HG03060 (cell line): ENCODE data around the gene KIRREL1.

Experiments
- ATAC-seq: cut with Tn5 transposase; IDR thresholded peaks from one replicate; pipeline ENCODE4 v1.9.1; 2021; ENCODE audit warnings: low read depth, moderate number of reproducible peaks; ENCODE audit not compliant: unreplicated experiment

KIRREL1 gene

DNA sequence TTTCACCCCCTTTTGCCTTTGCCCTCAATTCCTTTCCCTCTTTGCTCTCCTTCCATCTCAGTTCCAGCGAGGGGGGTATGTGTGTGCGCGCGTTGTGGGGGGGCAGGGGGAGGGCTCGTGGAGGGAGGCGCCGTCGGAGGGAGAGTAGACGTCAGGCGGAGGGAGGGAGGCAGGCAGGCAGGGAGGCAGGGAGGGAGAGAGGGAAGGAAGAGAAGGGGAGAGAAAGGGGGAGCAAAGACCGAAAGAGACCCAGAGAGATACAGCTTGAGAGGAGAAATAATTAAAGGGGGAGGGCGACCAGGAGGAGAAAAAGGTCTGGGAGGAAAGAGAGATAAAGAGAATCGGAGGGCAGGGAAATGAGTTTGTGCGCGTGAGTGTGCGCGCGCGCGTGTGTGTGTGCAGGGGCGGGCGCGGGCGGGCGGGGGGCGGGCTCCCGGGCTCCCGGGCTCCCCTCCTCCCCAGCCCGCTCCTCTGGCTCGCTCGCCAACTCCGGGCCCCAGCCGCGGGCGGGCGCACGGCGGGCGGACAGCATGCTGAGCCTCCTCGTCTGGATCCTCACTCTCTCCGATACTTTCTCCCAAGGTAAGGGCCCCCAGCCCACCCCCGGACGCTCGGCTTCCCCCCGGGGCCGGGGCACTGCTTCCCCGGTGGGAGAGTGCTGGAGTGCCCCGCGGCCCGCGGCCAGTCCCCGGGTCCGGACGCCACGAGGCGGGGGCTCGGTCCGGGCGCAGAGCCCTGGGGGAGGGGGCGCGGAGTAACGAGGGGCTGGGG, at the start of gene KIRREL1:
KIRREL1 (plus strand) TSS at position 499 of the 771 bp plus-strand sequence; CDS start at position 531, 32 bp downstream.
- no peak for ATAC-seq

DNA sequence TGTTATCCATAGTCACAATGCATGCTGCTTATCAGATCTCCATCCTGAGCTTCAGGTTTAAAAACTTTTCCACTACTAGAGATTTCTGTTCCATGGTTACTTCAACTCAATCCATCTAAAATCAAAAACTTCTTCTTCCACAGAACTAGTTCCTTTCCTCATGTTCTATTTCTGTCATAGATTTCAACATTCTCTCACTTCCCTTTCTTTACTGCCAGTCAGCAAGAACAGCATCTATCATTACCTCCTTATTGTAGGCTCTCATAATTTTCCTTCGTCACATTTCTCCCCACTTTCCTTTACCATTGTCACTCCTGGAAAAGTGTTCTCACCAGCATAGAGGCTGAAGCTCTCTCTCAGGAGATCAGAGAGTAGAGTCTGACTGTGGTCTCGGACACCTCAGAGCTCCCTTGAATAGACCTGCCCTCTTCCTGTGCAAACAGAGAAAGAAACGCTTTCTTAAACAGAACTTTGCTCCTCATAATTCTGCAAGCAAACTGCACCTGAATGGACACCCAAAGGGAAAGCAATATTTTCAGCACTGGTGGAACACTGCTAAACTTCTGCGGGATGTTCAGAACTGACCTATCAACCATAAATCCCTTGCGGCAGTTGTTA, 48.7 kb upstream of the KIRREL1 start:
- no peak for ATAC-seq

DNA sequence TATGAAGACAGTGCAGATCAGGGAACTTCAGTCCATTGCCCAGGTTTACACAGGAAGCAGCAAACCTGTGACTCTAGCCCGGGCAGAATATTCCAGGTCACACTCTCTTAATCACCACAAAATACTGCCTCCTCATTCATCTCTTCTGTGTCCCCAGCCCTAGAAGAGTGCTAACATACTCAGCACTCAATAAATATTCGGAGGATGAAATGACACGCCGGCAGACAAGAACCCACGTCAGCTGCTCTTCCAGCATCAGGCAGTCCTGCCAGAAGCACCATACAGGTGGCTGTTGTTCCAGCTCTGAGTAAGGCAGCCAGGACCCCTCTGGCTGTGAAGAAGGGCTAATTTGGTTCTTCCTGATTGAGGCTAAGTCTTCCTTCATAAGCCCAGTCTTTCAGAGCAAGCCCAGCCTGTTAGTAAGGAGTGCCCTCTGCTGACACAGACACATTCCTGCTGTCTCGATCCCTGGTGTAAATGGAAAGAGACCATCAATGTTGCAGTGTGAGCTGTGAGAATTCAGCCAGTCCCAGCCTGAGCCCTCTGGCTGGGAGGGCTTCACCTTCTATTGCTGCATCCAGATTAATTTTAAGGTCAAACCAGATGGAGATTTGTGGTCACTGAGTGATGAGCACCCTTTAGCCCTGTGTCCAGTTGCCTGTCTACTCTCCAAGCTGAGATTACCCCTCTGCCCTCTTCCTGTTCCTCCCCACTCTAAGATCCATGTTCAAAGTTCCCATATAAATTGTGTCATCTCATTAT, 45.0 kb upstream of the KIRREL1 start:
- ATAC-seq = no peak

GRCh38 chr1:157949074-157949354, 44.4 kb upstream of the KIRREL1 start:
- no peak for ATAC-seq

DNA sequence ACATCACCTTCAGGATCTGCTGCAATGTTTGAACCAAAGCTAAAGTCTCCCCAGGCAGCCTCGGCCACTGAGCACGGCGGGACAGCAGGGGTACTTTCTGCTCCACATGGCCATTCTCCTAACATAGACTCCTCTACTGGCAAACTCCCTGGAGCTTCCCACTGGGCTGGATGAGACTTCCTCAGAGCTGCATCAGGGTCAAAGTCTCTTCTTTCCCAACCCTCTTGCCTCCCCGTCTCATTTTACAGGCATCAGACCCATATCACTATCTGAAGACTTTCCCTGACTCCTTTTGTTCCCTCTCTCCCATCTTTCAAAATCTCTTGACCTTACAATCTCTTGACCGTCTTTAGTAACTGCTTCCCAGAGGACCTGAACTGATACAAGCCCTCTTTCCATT, 42.2 kb upstream of the KIRREL1 start:
- no peak for ATAC-seq

- no peak for ATAC-seq
Measured at GRCh38 chr1:157952601-157953000, 40.8 kb upstream of the KIRREL1 start.

- ATAC-seq = no peak
Measured at GRCh38 chr1:157955221-157955620, 38.2 kb upstream of the KIRREL1 start.

DNA sequence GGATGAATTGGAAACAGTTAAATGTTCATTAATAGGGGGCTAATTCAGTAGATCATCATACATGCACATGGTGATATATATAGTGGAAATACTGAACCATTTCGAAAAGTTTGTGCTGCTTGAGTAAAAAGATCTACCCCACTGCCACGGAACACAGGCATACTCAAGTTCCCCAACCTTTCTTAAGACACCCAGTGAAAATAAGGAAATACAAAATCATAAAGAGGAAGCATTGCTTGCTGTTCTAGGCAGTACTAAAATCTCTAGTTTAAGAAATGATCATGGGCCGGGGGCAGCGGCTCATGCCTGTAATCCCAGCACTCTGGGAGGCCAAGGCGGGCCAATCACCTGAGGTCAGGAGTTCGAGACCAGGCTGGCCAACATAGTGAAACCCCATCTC, 37.6 kb upstream of the KIRREL1 start:
- ATAC-seq = no peak

- ATAC-seq = no peak
Measured at GRCh38 chr1:157956732-157957131, 36.7 kb upstream of the KIRREL1 start.

DNA sequence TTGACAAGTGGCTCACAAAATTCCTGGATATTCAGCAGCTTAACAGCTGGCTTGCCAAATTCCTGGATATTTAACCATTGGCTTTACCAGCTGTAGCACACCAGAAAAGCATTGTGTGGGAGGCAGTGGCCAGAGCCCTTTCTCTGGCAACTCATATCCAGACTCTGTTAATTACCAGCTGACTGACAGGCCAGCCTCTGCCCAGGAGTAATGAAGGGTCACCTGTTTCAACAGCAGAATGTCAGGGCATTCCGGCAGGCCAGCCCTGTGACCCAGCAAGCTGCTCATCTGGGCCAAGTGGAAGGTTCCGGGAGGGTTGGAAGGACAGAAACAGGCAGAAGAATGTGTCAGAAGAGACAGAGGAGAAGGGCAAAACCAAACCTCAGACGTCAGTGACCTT, 35.2 kb upstream of the KIRREL1 start:
- ATAC-seq = no peak

- ATAC-seq = no peak
Measured at GRCh38 chr1:157959750-157960149, 33.7 kb upstream of the KIRREL1 start.

- no peak for ATAC-seq
Measured at GRCh38 chr1:157960773-157961172, 32.7 kb upstream of the KIRREL1 start.

DNA sequence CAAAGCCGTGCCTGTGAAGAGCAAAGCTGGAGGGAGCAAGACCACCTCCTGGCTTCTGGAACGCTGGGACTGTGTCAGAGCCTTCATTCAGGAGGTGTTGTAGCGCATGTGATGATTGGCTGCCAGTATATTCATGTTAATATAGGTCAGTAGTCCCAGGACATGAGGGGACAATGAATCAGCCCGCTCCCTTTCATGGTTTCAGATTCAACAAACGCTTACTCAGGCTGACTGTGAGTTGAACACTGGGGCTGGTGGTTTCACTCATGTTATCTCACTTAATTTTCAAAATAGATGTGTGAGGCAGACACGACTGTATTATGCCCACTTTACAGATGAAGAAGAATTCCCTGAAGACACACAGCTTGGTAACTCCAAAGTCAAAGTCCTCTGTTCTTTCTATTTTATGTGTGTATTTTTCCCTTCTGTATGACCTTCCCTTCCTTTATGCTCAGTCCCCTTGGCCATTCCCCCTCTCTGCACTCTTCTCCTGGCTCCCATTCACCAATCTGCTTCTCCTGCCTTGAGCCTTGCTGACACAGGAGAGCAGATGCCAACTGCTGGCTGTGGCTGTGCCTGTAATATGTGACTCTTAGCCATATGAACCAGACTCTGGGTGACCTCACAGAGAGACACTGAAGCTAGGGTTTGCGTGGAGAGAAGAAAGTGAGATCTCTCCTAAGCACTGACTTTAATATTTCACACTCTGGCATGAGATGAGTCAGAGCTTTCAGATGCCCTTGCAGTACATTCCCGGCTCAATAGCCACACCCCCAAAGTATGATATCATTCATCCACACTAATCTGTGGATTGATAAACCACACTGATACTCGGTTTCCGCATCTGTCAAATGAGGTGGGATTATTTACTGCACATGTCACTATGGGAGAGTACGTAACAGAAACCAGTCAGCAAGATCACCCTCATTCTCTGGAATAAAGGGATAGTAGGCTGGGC, 31.4 kb upstream of the KIRREL1 start:
- peak; percentile 61 for ATAC-seq

DNA sequence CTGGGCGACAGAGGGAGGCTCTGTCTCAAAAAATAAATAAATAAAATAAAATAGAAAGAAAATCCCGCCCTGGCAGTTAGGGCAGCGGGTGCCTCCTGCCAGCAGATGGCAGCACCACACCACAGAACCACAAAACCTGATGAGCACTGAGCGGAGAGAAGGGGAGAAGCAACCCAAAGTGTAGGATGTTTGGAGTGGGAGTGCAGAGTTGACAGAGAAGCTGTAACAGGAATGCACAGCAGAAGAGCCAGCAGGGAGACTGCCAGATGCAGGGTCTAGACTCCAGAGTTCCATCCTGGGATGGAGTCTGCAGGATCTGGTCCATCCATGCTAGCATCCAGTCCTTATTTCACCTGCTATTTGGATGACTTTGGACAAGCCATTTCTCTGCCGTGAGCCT, 29.7 kb upstream of the KIRREL1 start:
- ATAC-seq = no peak

DNA sequence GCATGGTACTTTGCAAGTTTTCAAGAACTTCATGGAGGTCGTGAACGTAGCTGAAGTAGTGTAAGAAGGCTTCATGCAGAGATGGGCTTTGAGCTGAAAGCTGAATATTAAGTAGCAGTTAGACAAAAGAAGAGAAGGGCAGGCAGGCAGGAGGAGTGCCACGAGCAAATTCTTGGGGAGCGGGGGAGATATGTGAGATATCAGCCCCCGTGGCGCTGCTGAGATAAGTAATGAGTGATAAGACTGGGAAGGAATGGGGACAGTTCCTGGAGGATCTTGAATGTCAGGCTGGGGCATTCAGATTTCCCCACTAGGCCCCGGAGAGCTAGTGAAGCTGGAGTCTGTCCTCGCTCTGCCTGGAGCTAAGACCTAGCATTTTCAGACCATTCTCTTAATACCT, 27.9 kb upstream of the KIRREL1 start:
- ATAC-seq = no peak

DNA sequence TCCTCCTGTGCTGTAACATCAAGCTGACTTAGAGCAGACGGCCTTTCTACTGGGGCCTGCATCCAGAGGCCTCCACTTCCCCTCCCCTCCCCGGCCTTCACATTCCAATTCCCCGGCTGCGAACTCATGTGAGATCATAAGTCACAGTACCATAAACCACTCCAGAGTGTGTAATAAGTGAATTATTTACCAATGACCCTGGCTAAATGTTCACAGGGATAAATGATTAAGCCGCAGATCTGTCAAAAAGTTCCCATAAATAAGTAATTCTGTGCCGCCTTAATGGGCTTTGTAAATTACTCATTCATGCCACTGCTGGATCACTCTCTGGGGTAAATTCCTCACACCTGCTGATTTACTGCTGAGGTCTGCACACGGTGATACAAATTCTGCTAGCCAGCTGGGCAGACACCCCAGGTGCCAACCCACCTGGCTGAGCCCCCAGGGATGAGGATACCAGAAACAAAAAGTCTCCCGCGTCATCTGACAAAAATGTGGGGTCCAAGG, 27.4 kb upstream of the KIRREL1 start:
- no peak for ATAC-seq

- no peak for ATAC-seq
Measured at GRCh38 chr1:157967205-157967604, 26.2 kb upstream of the KIRREL1 start.

GRCh38 chr1:157968508-157968907, 24.9 kb upstream of the KIRREL1 start:
- ATAC-seq = no peak

DNA sequence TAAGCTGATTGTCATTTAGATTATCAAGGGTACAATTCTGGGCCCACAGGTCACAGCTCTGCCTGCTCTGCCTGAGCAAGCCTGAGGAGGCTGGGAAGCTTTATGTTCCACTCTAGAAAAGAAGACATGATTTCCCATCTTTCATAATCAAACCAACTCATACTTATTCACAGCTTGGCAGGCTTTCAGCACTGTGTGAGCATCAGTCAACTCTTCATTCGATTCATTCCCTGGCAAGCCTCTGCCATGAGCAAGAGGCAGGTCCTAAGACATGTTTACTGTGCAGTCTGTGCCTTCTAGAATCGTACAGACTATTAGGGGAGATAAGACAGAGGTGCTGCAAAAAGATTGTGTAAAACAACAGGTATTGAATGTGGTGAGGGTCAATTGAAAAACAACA, 24.5 kb upstream of the KIRREL1 start:
- ATAC-seq = no peak

DNA sequence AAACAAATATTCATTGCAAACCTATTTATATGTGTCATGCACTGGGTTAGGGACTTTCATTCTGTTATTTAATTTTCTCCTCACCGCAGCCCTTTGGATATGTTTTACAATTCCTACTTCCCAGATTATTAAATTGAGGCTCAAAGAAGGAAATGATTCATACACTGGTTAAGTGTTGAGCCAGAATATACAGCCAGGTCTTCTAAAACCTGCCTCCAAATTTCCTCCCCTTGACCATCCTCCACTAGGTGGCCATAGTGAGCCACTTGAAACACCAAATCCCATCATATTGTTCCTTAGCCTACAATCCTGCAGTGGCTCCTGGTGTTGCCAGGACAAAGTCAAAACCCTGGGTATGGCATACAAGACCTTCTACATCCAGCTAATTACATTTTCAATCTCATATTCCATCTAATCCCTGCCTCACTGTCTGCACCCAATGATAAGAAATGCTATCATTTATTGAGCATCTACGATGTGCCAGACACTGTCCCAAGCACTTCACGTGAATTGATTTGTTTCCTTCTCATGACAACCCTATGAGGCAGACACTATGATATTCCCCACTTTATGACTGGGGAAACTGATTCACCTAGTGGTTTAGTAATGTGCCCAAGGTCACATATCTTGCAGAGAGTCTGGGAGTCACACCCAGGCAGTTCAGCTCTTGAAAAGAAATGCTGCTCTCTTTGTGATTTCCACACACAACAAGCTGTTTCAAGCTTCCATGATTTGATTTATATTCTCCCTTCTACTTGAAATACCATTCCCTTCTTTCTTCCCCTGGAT, 23.6 kb upstream of the KIRREL1 start:
- no peak for ATAC-seq
